GM18870 (cell line): ENCODE measurements around the gene BMPR1A.
"Not testable (repeated sequence)": the region's sequence is repeated elsewhere in the genome, so short reads cannot be mapped to it uniquely, and the experiment has no call there.

ENCODE experiments used
- ATAC-seq: cut with Tn5 transposase; IDR thresholded peaks from one replicate; pipeline ENCODE4 v1.9.1; 2021; ENCODE audit warnings: moderate library complexity; ENCODE audit not compliant: unreplicated experiment

The BMPR1A gene

GRCh38 chr10:86729677-86730076 lies 26.7 kb upstream of the BMPR1A start:
- ATAC-seq, result no peak

DNA sequence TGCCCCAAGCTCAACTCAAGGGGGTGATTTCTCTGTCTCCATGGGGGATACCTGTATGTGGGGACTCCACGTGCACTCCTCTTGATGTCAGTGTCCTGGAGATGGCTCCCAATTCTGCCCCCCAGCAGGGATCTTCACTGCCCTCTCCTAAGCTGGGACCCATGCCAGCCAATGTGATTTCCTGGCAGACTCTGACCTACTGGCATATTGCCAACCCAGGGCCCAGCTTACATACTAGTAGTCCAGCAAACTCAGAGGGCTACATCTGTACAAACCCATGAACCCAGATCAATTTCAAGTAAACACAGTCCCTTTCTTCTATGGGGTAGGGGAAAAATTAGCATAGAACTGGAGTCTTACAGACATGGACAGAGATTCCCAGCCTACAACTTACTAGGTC lies 26.2 kb upstream of the BMPR1A start:
- ATAC-seq, result no peak

- no peak for ATAC-seq
These were observed 23.6 kb upstream of the BMPR1A start for GRCh38 chr10:86732771-86733170.

- no peak for ATAC-seq
These were observed 23.2 kb upstream of the BMPR1A start for GRCh38 chr10:86733260-86733671.

GRCh38 chr10:86734207-86734988 lies 22.0 kb upstream of the BMPR1A start:
- ATAC-seq, result no peak

DNA sequence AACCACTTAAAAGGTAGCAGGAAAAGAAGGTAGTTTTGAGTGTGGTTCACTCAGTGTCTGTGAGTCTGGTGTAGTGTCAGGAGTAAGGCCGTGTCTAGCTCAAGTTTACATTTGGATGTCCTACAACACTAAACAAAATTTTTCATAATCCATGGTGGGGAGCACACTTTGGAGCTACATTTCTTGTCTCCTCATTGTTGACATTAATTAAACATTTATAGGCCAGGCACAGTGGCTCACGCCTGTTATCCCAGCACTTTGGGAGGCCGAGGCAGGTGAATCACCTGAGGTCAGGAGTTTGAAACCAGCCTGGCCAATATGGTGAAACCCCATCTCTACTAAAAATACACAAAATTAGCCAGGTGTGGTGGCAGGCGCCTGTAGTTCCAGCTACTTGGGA lies 21.1 kb upstream of the BMPR1A start:
- ATAC-seq, result not testable (repeated sequence)

DNA sequence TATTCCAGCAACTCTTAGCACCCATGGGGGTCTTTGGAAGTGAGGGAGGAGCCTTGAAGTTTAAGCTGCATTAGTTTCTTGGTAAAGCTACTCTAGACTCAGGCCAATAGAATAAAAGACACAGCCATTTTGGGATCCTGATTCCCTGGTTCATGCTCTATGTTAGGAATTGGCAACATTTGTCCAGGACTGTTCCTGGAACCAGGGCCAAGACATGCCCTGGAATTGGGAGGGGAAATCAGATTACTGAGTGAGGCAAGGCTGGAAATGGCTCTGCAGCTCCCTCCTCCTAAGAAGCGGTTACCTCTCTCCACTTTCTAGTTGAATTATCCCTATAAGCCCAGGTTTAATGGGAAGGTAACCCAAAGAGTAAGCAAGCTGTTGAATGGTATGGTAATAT lies 14.2 kb upstream of the BMPR1A start:
- ATAC-seq, result no peak

DNA sequence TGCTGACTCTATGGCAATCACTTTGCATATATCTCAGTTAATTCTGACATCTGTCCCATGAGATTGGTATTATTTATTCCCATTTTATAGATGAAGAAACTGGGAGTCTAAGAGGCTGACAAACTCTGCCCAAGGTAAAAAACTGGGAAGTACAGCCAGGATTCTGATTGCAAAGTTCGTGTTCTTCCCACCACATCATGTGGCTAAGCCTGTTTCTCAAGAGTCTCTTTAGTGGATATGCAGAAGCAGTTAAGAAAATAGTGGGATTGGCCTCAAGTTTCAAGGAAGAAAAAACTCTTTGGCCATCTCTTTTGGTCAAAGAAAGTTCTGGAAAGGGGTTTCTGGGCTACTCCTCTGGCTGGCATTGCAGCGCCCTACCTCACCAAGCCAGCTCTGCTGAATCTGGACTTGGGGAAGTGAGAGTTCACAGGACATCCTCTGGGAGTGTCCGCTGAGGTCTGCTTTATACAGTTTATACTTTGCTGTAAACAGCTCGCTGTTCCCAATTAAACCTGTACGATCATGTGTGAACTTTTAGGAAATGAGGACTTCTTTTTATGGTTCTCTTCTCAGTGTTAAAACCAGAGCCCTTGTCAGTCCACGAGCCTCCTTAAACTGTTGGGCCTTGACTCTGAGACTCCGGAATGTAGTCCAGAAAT lies 12.2 kb upstream of the BMPR1A start:
- no peak for ATAC-seq

- ATAC-seq, result no peak
These were observed 8.4 kb upstream of the BMPR1A start for GRCh38 chr10:86747796-86748581.

DNA sequence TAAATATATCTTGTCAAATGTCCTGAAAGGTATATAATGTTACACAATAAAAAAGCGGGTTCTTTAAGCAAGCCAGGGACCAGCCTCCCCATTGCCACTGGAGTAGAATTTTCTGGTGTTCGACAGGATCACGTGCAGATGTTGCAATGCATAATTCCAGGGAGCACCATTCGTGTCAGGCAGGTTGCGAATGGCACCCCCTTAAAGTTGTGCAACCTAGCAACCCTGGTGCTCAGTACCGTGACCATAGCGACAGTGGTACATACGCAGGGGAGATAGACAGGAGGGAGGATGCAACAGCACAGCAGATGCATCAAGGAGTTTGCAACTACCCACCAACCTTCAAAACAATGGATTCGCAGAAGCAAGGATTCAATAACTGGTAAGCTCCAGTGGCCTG lies 6.6 kb upstream of the BMPR1A start:
- no peak for ATAC-seq

- ATAC-seq, result no peak
These were observed 4.9 kb upstream of the BMPR1A start for GRCh38 chr10:86751477-86751876.

DNA sequence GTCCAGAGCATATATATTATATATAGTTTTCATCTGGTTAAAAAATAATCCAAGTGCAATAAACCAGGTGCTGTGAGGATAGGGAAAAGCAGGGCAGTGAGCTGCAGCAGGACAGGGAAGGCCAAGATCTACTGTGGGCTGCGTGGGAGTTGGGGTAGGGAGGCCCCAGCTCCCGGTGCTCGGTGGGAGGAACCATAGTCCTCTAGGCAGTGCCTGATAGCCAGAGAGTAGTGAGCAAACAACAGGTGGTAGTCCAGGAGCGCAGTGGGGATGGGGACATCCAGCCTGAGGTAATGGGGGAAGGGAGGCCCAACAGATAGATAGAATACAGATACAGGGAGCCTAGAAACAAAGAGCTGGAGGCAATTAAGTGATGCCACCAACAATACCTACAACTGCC lies 4.1 kb upstream of the BMPR1A start:
- no peak for ATAC-seq

DNA sequence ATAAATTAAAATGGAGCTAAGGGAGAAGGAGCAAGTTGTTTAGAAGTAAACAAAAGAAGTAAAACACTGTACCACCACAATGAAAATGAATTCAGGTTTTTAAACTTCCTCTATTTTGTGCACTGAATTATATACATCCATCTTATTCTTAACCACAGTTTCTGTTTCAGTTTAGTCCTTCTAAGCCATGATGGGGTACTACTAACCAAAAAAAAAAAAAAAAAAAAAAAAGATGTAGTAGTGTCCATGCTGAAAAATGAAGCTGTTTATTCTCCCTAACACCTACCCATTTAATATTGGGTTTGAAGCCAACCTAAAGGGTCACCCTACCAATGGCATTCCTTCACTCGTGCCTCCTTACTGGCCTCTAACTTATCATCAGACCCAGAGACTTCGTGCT lies 3.4 kb upstream of the BMPR1A start:
- no peak for ATAC-seq

GRCh38 chr10:86753638-86754434 lies 2.6 kb upstream of the BMPR1A start:
- ATAC-seq, result no peak

GRCh38 chr10:86755454-86755739 lies 1.0 kb upstream of the BMPR1A start:
- no peak for ATAC-seq

DNA sequence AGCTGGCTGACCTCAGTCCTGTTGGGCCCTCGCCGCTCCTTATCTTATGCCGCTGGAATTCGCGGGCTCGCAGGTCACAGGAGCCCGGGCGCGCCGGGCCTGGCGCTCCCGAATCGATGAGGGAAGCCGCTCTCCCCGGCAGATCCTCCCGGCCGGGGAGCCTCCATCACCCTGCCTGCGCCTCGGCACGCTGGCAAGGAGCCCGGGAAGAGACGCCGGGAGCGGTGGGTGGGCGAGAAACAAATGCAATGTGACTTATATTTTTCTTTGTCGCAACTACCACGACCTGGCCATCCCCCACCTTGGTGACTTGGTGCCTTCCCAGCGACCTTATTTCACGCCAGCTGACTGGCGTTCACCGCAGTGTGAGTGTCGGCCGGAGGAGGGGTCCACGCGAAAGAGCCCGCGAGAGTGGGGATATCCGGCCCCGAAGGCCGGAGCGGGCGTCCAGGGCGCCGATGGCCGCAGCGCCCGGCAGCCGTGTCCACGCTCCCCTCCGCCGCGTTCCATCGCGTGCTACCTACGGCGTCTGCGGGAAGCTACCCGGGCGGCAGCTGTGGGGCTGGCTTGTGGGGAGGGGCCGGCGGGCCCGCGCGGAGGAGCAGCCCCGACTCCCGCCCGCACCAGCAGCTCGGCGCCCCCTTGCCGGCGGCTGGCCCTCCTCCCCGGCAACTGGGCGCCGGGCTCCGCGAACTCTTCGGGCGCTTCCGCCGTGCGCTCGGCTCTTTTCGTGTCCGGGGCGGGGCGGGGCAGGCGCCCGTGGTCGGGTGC lies 494 bp upstream of the BMPR1A start:
- peak; percentile 43 for ATAC-seq

GRCh38 chr10:86757113-86757972 lies 924 bp downstream of the BMPR1A start:
- ATAC-seq, result no peak

GRCh38 chr10:86758189-86759072 lies 2.0 kb downstream of the BMPR1A start:
- ATAC-seq, result no peak
